Measurements from ENCODE around the gene ATXN7L2. TPM values are rescaled to one million over a fixed set of nuclear protein-coding genes. Genes with fewer than 3 reads are reported as not detected.

ATXN7L2 gene
- total and polyA plus RNA-seq, 2 of the 8 experiments (the other 6 are each of a cell fraction or from before 2014, with no cell fraction given): 8.1 to 9.3 TPM

GRCh38 chr1:109532365-109533136, 48.8 kb downstream of the ATXN7L2 start (continued):
- TF ChIP-seq KDM5A (IDR thresholded peaks at IDR 0.05; ENCODE audit: low read length) (no peak), SUZ12 (IDR thresholded peaks at IDR 0.05; ENCODE audit: low read length) (no peak), MAX (IDR thresholded peaks at IDR 0.05) (peak; percentile 51; the same call in 1 of the 2 replicates), SIRT6 (IDR thresholded peaks at IDR 0.05; ENCODE audit: low read length) (no peak), RXRA (IDR thresholded peaks at IDR 0.05; ENCODE audit: insufficient read depth, low read depth, low read length) (no peak), KDM1A (IDR thresholded peaks at IDR 0.05; ENCODE audit: borderline replicate concordance, low read length) (peak; percentile 57; the same call in 1 of the 2 replicates), POLR2A (IDR thresholded peaks at IDR 0.05; ENCODE audit: control extremely low read depth in 1 of 2, low read depth in 2 of 2, low read length in 2 of 2) (no peak), SP2 (IDR thresholded peaks at IDR 0.05; ENCODE audit: low read length) (no peak), MAFK (IDR thresholded peaks at IDR 0.05; ENCODE audit: low read depth, low read length) (no peak), E2F6 (IDR thresholded peaks at IDR 0.05) (peak; percentile 49), EP300 (IDR thresholded peaks at IDR 0.05; ENCODE audit: borderline replicate concordance in 1 of 2, low read depth in 2 of 2, low read length in 2 of 2) (no peak), POLR2AphosphoS5 (IDR thresholded peaks at IDR 0.05; ENCODE audit: low read depth, low read length) (no peak), TEAD4 (IDR thresholded peaks at IDR 0.05; ENCODE audit: low read depth, low read length) (no peak), JUN (IDR thresholded peaks at IDR 0.05; ENCODE audit: low read depth, low read length) (no peak), EGR1 (IDR thresholded peaks at IDR 0.05; ENCODE audit: borderline replicate concordance, low read depth, low read length) (no peak), EZH2 (IDR thresholded peaks at IDR 0.05; ENCODE audit: low read depth, low read length, severe bottlenecking) (no peak), RNF2 (IDR thresholded peaks at IDR 0.05; ENCODE audit: borderline replicate concordance, low read depth, low read length, missing control alignments, poor library complexity, severe bottlenecking) (no peak), CEBPB (IDR thresholded peaks at IDR 0.05; ENCODE audit: low read depth, low read length) (no peak), RAD21 (IDR thresholded peaks at IDR 0.05 in 1 of 2, conservative IDR thresholded peaks at IDR 0.05 in 1 of 2; ENCODE audit: low read depth in 2 of 2, low read length in 2 of 2) (peak; percentile 93), TBP (IDR thresholded peaks at IDR 0.05; ENCODE audit: low read depth, low read length) (no peak; the same call in 1 of the 2 replicates), GABPA (IDR thresholded peaks at IDR 0.05; ENCODE audit: borderline replicate concordance, insufficient read depth, low read length) (no peak), SAP30 (IDR thresholded peaks at IDR 0.05; ENCODE audit: insufficient read depth, insufficient replicate concordance, low read length) (no peak), BACH1 (IDR thresholded peaks at IDR 0.05; ENCODE audit: low read length) (no peak)
